Measurements from ENCODE around the gene B3GNT7.

The B3GNT7 gene

GRCh38 chr2:231410293-231411004, 14.9 kb downstream of the B3GNT7 start:
- TF ChIP-seq REST (IDR thresholded peaks at IDR 0.05; ENCODE audit: insufficient replicate concordance, low read depth) (no peak), SPI1 (IDR thresholded peaks at IDR 0.05; ENCODE audit: borderline replicate concordance, low read depth) (no peak), GABPA (IDR thresholded peaks at IDR 0.05; ENCODE audit: low read depth) (no peak), CTCF (IDR thresholded peaks at IDR 0.05; ENCODE audit: insufficient read depth, low read length) (no peak), POLR2AphosphoS5 (IDR thresholded peaks at IDR 0.05; ENCODE audit: low read depth) (no peak)
- Histone ChIP-seq H3K4me3 (replicated peaks; ENCODE audit: insufficient read depth, low read length) (no peak overlapping the region), H3K27ac (replicated peaks) (no peak overlapping the region), H3K27me3 (ENCODE audit: insufficient read depth, poor library complexity, severe bottlenecking) (no peaks in the 10 kb centered on the region)
- no peak for DNase-seq (ENCODE audit: low read depth in 1 of 2, low spot score in 1 of 2)

GRCh38 chr2:231411237-231411636, 15.7 kb downstream of the B3GNT7 start:
- H3K27me3 ChIP-seq (ENCODE audit: insufficient read depth, poor library complexity, severe bottlenecking), result no peaks in the 10 kb centered on the region
- no peak for DNase-seq (ENCODE audit: low read depth in 1 of 2, low spot score in 1 of 2)
- H3K27ac ChIP-seq (replicated peaks), result no peak overlapping the region
- H3K4me3 ChIP-seq (replicated peaks; ENCODE audit: insufficient read depth, low read length), result no peak overlapping the region
- no peak for TF ChIP-seq GABPA (IDR thresholded peaks at IDR 0.05; ENCODE audit: low read depth)
- TF ChIP-seq POLR2AphosphoS5 (IDR thresholded peaks at IDR 0.05; ENCODE audit: low read depth), result no peak
- no peak for TF ChIP-seq CTCF (IDR thresholded peaks at IDR 0.05; ENCODE audit: insufficient read depth, low read length)
- TF ChIP-seq REST (IDR thresholded peaks at IDR 0.05; ENCODE audit: insufficient replicate concordance, low read depth), result no peak
- TF ChIP-seq SPI1 (IDR thresholded peaks at IDR 0.05; ENCODE audit: borderline replicate concordance, low read depth), result no peak

GRCh38 chr2:231411831-231412617, 16.5 kb downstream of the B3GNT7 start:
- Histone ChIP-seq H3K27me3 (ENCODE audit: insufficient read depth, poor library complexity, severe bottlenecking) (no peaks in the 10 kb centered on the region), H3K27ac (replicated peaks) (no peak overlapping the region), H3K4me3 (replicated peaks; ENCODE audit: insufficient read depth, low read length) (peak overlapping the region; percentile 57)
- DNase-seq (ENCODE audit: low read depth in 1 of 2, low spot score in 1 of 2), result peak in 1 of 2 experiments; percentile 82
- TF ChIP-seq SPI1 (IDR thresholded peaks at IDR 0.05; ENCODE audit: borderline replicate concordance, low read depth), result no peak
- no peak for TF ChIP-seq REST (IDR thresholded peaks at IDR 0.05; ENCODE audit: insufficient replicate concordance, low read depth)
- TF ChIP-seq CTCF (IDR thresholded peaks at IDR 0.05; ENCODE audit: insufficient read depth, low read length), result peak; percentile 86
- TF ChIP-seq GABPA (IDR thresholded peaks at IDR 0.05; ENCODE audit: low read depth), result no peak
